Pons (tissue), 1 donor: Measurements from ENCODE around the gene PLXNA2.

ENCODE experiments used
- DNase-seq: peaks from one replicate; pipeline ENCODE4 v3.0.0-alpha.2; 2016; ENCODE audit warnings: low spot score

PLXNA2 gene

DNA sequence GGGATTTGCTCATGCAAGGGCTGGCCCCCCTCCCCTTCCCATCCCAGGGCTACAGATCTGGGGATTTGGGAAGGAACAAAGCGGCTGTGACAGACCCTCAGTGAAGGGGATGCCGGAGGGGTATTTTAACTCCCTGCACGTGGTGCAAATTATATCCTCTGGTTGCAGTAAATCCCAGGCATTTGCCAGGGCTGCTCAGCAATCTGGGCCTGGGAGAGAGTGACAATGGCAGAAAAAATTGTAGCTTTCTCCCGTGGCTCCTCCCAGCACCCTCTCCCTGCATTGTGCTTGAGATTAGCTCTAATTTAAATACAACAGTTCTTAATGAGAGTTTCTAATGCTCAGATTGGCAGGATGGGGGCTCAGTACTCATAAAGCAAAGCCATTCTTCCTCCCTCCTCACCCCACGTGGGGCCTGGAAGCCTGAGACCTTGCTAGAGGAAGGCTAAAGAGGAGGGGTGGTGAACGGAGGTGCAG lies 203.3 kb downstream of the PLXNA2 start:
- DNase-seq, result no peak

DNA sequence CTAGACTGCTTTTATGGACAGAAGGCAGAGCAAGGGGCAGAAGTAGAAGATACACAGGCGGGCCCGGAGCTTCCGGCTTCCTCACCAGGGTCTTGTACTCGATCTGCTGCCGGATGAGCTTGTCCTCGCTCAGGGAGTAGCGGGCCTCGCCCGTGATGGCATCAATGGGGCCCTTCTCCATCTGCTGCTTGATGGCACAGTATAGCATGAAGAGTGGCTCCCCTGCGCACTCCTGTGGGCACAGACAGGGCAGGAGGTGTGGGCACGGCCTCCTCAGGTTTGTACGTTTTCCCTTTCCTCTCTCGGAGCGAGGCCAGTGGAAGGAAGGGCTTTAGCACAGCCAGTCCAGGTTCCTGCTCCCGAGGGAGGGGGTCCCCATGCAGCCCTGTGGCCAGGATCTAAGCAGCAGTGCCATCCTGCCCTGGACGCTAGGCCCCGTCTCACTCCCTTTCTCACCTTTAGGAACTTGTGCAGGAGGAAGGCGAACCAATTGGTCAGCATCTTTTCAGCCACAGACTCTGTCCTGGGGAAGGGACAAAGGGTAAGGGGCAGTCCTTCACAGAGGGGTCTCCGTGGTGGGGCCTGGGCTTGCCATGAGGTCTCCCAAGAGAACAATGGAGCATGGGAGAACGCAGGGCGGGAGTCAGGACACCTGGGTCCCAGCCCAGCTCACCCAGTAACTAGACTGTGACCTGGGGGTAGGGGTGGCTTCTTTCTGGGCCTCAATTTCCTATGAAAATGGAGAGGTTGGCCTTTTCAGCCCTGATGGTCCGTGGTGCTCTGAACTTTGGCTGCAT lies 204.4 kb downstream of the PLXNA2 start:
- no peak for DNase-seq

DNA sequence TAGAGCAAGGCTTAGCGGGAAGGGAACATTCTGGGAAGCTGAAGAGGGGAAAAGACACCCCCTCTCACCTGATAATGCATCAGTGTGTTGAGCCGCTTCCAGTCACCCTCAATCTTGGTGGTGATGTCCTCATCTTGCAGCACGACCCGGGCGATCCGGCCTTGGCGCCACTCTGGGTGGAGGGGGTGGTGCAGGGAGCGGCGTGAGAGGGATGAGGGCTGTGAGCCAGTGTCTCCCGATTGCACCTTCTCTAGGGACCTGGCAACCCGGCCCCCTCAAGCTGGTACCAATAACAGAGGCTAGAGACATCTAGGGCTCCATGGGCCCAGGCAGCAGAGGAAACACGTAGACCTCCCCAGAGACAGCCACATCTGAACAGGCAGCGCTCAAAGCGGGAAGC lies 205.9 kb downstream of the PLXNA2 start:
- DNase-seq, result no peak

DNA sequence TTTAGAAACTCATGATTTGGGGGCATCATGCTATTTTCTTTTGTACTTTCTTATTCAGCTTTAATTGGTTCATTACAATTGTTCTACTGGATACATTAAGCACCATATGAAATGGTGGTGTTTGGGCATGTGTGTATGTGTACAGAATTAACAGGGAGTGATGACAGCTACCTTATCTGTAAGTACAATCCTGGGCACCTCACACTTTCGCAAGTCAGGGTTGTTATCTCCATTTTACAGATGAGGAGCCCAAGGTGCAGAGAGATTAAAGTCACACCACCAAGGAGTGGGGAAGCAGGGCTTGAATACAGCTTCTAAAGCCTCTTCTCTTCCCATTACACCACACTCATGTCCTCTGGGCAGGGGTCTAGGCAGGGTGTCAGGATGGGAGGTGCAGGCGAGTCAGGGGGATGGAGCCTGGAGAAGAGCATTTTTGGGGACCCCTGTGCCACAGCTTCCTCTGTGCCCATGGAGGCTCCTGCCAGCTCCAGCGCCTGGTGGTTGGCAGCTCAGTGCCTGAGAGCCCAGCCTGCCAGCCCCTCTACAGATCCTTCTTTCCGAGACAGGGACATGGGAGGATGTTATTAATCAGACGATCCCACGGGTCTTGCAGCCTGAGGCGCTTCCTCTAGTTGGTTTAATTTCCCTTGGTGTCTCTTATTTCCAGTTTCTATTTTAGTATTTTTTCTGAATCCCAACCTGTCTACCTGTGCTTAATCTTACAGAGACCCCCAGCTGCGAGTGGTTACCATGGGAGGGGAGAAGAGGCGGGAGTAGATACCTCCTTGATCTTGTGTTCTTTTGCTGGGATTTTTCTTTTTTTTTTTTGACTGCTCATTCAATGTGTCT lies 207.0 kb downstream of the PLXNA2 start:
- DNase-seq, result no peak

DNA sequence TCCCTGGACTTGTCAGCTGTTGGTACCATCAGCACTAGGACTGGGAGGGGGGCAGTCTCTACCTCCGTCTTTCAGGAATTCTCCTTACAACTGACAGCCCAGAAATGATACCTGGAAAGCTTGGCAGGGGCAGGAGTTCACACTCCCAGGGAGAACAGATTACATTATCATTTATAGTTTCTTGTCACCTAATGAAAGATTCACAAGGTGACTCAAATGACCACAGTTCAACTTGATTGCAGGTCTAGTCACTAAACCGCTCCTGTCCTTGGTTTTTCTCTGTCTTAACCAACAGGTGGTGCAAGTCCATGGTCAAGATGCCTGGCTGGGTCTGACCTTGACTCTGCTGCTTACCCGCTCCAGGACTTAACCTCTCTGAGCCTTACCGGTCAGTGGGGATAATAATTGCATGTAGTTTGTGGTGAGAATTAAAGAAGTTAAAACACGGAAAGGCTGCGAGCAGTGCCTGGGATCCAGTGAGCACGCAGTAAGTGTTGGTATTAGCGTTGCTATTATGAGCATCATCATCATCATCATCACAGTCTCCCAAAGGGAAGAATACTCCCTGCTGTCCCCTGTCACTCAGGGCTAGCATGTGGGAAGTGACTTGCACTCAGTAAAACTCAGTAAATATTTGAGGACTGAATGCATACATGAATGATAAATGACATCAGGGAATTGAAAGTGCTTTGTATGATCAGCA lies 207.9 kb downstream of the PLXNA2 start:
- DNase-seq, result no peak

GRCh38 chr1:208034135-208034534 lies 210.0 kb downstream of the PLXNA2 start:
- DNase-seq, result no peak

- no peak for DNase-seq
Measured at GRCh38 chr1:208033236-208033635, 210.9 kb downstream of the PLXNA2 start.

DNA sequence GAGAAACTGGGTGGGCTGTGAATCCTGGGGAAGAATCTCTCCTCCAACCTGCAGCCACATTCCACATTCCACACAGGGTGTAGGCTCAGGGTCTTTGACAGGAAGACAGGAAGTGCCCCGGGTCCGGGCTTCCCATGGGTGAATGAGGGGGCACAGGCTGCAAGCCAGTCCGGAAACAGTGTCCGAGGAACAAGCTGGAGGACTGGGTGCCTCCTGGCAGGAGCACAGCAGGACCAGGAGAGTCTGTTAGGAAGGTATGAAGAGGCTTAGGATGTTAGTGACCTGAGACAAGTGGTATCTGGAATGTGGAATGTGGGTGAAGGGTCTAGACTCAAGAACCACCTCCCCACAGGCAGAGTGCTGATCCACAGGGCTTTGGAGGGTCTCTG lies 212.3 kb downstream of the PLXNA2 start:
- no peak for DNase-seq

- no peak for DNase-seq
Measured at GRCh38 chr1:208031316-208031931, 212.8 kb downstream of the PLXNA2 start.

DNA sequence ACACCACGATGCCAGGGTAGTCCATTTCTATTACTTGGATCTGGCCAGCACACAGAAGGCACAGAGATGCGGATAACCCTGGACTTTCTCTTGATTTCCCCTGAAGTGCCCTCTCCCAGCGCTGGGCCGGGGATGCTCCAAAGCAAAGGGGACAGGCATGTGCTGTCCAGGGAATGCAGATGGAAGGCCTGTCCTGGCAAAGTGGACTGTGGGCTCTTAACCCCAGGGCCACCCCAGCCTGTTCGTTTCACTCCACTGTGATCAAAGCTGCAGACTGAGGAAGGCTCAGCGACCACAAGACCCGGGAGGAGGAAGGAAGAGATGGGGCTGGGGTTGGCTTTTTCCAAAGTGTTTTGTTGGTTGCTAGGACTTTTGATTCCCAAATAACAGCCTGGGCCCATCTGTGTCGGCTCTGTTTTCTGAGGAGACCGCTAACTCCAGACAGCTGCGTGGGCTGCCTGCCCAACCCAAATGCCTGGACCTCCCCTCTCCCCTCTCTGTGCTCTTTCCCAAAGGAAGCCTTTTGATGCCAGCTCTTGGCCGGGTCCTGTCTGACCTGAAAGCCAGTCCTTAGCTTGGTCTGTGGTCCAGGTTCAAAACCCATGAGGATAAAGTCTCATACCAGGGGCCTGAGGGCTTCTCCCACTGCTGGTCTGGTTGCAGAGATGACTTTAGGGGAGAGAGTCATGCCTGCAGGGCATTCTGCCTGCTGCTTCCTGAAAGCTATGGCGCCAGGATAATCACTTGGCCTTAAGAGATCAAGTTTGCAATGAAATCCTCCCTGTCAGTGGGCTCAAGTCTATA lies 213.7 kb downstream of the PLXNA2 start:
- no peak for DNase-seq

DNA sequence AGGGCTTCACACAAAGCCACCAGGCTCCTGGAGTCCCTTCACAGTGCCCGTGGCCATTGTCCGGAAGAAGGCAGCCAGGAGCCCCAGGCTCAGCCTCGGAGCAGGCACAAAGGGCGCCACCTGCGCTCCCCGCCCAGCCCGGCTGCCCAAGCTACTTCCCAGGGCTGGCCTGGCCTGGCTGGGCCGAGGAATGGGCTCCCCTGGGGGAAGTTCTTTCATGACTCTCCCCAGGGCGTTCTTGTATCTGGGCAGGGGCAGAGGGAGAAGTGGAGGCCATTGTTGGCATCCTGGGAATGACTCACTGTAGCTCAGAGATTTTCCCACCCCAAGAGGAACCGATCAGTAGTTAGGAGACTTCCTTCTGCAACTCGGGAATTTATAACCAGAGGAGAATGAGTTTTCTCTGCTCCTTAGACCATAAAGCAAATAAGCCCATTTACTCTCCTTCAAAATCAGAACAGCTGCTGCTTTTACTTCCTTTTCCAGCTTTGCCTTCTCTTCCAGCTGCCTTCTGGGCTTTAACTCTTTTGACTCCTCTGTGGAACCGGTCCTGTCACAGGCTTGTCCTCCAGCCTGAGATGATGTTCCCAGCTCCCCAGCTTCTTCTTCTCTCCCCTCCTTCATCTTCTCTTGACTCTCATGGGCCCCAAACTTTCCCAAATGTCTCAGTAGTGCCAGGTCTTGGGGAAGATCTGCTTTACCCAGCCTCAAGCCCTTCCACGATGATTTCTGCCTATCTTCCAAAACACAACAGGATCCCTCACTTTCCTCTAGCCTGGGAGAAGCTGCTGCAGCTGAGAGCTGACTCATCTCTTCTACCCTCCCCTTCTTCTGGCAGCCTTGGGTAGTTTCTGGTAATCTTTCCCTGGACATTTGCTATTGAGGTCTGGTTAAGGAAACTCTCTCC lies 214.6 kb downstream of the PLXNA2 start:
- DNase-seq, result no peak

GRCh38 chr1:208028526-208028925 lies 215.7 kb downstream of the PLXNA2 start:
- no peak for DNase-seq

- no peak for DNase-seq
Measured at GRCh38 chr1:208027861-208028260, 216.3 kb downstream of the PLXNA2 start.

DNA sequence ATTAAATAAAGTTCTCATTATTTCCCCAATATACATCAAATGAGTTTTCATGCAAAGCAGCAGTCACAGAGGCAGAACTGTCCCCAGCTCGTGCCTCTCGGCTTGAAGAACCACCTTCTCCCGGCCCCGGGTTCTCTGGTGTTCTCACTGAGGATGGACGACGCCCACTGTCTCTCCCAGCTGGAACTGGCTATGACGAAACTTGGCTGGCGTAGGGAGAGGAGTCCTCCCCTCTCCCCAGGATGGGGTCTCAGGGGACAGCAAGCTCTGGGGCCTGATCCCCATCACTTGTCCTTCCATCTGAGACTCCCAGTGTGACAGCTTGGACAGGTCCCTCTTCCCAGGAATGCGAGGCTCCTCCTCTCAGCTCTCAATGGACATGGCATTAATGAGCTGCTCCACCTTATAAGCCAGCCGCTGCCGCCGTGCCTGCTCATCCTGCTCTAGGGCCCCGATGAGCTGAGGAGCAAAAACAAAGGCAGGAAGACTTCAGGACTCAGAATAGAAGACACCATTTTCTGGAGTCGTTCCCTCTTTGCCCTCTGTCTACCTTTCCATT lies 217.2 kb downstream of the PLXNA2 start:
- no peak for DNase-seq

DNA sequence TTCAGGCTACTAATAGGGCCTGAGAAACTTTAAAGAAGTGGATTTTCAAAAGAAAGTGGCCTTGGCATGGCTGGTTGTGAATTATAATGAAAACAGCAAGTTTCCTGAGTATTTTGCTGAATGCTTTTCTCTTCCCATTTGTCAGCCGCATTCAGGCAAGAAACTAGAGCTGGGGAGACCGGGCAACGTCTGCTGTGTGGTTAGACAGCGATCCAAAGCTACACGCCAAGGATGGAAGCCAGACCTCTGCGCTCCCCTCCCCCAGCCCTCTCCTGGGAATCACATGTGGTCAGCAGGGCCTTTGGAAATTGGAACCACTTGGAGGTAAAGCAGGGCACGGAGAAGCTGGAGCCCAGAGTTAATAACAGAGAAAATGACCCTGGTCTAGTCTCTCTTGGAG lies 219.2 kb downstream of the PLXNA2 start:
- peak; percentile 45 for DNase-seq

DNA sequence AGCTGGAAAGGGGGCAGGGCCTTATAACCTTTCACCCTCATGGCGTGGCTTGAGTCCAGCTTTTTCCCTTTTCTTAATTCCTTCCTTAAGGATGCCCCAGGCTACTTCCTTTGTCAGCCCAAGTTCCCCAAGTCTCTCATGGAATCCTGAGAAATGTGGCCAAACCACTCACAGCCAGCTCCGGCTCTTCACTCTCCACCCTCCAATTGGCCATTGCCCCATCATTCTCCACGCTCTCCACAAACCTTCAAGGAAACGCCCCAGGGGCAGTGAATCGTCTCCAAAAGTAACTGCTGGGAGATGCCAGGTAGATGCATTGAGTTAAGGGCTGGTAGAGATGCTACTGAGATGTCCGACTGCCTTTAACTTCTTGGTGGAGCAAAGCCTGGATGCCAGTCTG lies 219.8 kb downstream of the PLXNA2 start:
- no peak for DNase-seq

DNA sequence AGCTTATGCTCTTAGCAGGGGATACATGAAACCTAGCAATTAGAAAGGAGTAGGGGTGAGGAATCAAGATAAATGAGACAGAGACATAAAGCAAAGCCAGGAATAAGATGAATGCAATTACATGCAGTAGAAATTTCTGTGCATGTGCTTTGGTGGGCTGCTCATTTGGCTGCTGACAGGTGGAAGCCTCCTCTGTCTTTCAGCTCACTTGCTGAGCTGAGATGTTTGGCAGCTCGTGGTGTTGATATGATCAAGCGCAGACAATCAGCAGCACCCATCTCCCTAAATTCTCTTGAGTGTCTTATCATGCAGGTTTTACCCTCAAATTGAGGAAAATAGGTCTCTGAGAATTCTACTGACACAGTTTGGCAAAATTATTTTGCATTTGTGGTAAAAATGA lies 224.9 kb downstream of the PLXNA2 start:
- DNase-seq, result no peak

GRCh38 chr1:208015255-208015654 lies 228.9 kb downstream of the PLXNA2 start:
- no peak for DNase-seq

GRCh38 chr1:208013210-208013609 lies 231.0 kb downstream of the PLXNA2 start:
- DNase-seq, result no peak

DNA sequence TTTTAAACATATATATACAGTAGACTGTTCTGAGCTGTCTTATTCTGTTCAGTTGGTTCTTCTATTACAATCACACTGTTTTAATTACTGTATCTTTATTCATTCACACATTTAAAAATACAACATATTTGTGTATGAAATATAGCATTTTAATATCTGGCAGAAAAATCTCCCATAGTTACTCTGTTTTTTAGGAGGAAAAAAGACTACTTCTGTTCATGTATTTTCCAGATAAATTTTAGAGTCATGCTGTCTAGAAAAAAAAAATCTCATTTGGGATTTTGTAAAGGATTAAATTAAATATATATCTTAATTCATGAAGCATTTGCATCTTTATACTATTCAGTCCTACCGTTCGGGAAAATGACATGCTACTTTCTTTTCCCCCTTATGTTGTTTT lies 231.5 kb downstream of the PLXNA2 start:
- no peak for DNase-seq
